Measurements from ENCODE around the gene CREB3L2. TPM values are rescaled to one million over a fixed set of nuclear protein-coding genes. Genes with fewer than 3 reads are reported as not detected.

CREB3L2 gene
- total and polyA plus RNA-seq, 2 of the 8 experiments (the other 6 are each of a cell fraction or from before 2014, with no cell fraction given) = 14.4 to 48.3 TPM

GRCh38 chr7:137829337-137829992, 172.4 kb downstream of the CREB3L2 start (continued):
- TF ChIP-seq, protein P1, sequence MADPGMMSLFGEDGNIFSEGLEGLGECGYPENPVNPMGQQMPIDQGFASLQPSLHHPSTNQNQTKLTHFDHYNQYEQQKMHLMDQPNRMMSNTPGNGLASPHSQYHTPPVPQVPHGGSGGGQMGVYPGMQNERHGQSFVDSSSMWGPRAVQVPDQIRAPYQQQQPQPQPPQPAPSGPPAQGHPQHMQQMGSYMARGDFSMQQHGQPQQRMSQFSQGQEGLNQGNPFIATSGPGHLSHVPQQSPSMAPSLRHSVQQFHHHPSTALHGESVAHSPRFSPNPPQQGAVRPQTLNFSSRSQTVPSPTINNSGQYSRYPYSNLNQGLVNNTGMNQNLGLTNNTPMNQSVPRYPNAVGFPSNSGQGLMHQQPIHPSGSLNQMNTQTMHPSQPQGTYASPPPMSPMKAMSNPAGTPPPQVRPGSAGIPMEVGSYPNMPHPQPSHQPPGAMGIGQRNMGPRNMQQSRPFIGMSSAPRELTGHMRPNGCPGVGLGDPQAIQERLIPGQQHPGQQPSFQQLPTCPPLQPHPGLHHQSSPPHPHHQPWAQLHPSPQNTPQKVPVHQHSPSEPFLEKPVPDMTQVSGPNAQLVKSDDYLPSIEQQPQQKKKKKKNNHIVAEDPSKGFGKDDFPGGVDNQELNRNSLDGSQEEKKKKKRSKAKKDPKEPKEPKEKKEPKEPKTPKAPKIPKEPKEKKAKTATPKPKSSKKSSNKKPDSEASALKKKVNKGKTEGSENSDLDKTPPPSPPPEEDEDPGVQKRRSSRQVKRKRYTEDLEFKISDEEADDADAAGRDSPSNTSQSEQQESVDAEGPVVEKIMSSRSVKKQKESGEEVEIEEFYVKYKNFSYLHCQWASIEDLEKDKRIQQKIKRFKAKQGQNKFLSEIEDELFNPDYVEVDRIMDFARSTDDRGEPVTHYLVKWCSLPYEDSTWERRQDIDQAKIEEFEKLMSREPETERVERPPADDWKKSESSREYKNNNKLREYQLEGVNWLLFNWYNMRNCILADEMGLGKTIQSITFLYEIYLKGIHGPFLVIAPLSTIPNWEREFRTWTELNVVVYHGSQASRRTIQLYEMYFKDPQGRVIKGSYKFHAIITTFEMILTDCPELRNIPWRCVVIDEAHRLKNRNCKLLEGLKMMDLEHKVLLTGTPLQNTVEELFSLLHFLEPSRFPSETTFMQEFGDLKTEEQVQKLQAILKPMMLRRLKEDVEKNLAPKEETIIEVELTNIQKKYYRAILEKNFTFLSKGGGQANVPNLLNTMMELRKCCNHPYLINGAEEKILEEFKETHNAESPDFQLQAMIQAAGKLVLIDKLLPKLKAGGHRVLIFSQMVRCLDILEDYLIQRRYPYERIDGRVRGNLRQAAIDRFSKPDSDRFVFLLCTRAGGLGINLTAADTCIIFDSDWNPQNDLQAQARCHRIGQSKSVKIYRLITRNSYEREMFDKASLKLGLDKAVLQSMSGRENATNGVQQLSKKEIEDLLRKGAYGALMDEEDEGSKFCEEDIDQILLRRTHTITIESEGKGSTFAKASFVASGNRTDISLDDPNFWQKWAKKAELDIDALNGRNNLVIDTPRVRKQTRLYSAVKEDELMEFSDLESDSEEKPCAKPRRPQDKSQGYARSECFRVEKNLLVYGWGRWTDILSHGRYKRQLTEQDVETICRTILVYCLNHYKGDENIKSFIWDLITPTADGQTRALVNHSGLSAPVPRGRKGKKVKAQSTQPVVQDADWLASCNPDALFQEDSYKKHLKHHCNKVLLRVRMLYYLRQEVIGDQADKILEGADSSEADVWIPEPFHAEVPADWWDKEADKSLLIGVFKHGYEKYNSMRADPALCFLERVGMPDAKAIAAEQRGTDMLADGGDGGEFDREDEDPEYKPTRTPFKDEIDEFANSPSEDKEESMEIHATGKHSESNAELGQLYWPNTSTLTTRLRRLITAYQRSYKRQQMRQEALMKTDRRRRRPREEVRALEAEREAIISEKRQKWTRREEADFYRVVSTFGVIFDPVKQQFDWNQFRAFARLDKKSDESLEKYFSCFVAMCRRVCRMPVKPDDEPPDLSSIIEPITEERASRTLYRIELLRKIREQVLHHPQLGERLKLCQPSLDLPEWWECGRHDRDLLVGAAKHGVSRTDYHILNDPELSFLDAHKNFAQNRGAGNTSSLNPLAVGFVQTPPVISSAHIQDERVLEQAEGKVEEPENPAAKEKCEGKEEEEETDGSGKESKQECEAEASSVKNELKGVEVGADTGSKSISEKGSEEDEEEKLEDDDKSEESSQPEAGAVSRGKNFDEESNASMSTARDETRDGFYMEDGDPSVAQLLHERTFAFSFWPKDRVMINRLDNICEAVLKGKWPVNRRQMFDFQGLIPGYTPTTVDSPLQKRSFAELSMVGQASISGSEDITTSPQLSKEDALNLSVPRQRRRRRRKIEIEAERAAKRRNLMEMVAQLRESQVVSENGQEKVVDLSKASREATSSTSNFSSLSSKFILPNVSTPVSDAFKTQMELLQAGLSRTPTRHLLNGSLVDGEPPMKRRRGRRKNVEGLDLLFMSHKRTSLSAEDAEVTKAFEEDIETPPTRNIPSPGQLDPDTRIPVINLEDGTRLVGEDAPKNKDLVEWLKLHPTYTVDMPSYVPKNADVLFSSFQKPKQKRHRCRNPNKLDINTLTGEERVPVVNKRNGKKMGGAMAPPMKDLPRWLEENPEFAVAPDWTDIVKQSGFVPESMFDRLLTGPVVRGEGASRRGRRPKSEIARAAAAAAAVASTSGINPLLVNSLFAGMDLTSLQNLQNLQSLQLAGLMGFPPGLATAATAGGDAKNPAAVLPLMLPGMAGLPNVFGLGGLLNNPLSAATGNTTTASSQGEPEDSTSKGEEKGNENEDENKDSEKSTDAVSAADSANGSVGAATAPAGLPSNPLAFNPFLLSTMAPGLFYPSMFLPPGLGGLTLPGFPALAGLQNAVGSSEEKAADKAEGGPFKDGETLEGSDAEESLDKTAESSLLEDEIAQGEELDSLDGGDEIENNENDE (IDR thresholded peaks at IDR 0.05; ENCODE audit: insufficient replicate concordance, low read length) = no peak
- TF ChIP-seq BRCA1 (IDR thresholded peaks at IDR 0.05; ENCODE audit: low read depth, low read length) = no peak
- TF ChIP-seq GABPA (IDR thresholded peaks at IDR 0.05; ENCODE audit: borderline replicate concordance, insufficient read depth, low read length) = no peak
- TF ChIP-seq ASH2L (IDR thresholded peaks at IDR 0.05; ENCODE audit: low read length) = no peak
- TF ChIP-seq KDM4A (IDR thresholded peaks at IDR 0.05; ENCODE audit: low read depth, low read length, severe bottlenecking) = no peak
- TF ChIP-seq SAP30 (IDR thresholded peaks at IDR 0.05; ENCODE audit: insufficient read depth, insufficient replicate concordance, low read length) = no peak
- TF ChIP-seq SP1 (IDR thresholded peaks at IDR 0.05; ENCODE audit: low read depth, low read length) = no peak
- TF ChIP-seq BACH1 (IDR thresholded peaks at IDR 0.05; ENCODE audit: low read length) = no peak
